HepG2 (cell line): ENCODE data around the gene ALDH1L2. TPM values are rescaled to one million over a fixed set of nuclear protein-coding genes. Genes with fewer than 3 reads are reported as not detected.

Experiments used
- FOSL1 ChIP-seq: sonication (generic); formaldehyde crosslinking; IDR thresholded peaks from 2 replicates; pipeline ENCODE4 v1.9.0; 2021; ENCODE audit warnings: missing genetic modification reagents, borderline replicate concordance
- GZF1 ChIP-seq: sonication (generic); formaldehyde crosslinking; IDR thresholded peaks from 2 replicates; pipeline ENCODE4 v1.5.1; 2020; ENCODE audit warnings: mild to moderate bottlenecking, missing genetic modification reagents
- HNRNPK ChIP-seq: fragments of 200-400 bp; formaldehyde crosslinking; IDR thresholded peaks from 2 replicates; pipeline ENCODE4 v1.6.1; 2018; ENCODE audit warnings: low read length, low read depth, moderate library complexity, mild to moderate bottlenecking; ENCODE audit not compliant: poor library complexity, severe bottlenecking
- KDM2A ChIP-seq: sonication (generic); formaldehyde crosslinking; IDR thresholded peaks from 2 replicates; pipeline ENCODE4 v1.4.0; 2020; ENCODE audit warnings: low read depth, missing genetic modification reagents, borderline replicate concordance
- MEF2D ChIP-seq: sonication (generic); formaldehyde crosslinking; IDR thresholded peaks from 2 replicates; pipeline ENCODE4 v1.5.1; 2020; ENCODE audit warnings: mild to moderate bottlenecking, missing genetic modification reagents
- MLXIP ChIP-seq: sonication (generic); formaldehyde crosslinking; IDR thresholded peaks from 2 replicates; pipeline ENCODE4 v1.9.0; 2021; ENCODE audit warnings: missing genetic modification reagents, borderline replicate concordance
- MYNN ChIP-seq: sonication (generic); formaldehyde crosslinking; IDR thresholded peaks from 2 replicates; pipeline ENCODE4 v1.4.0; 2020; ENCODE audit warnings: mild to moderate bottlenecking, low read depth, missing genetic modification reagents
- NFKBIZ ChIP-seq: IDR thresholded peaks from 2 replicates; pipeline ENCODE4 v1.6.1; 2018; ENCODE audit warnings: missing genetic modification reagents, missing compliant biosample characterization
- SNAPC4 ChIP-seq: sonication (generic); formaldehyde crosslinking; IDR thresholded peaks from 2 replicates; pipeline ENCODE4 v1.4.0; 2020; ENCODE audit warnings: mild to moderate bottlenecking, missing genetic modification reagents
- TEF ChIP-seq: sonication (generic); formaldehyde crosslinking; IDR thresholded peaks from 2 replicates; pipeline ENCODE4 v1.5.0; 2020; ENCODE audit warnings: missing genetic modification reagents
- ZBTB43 ChIP-seq: sonication (generic); formaldehyde crosslinking; conservative IDR thresholded peaks from 2 replicates; pipeline ENCODE4 v1.4.0; 2020; ENCODE audit warnings: missing genetic modification reagents
- ZBTB8A ChIP-seq: sonication (generic); formaldehyde crosslinking; IDR thresholded peaks from 2 replicates; pipeline ENCODE4 v1.4.0; 2020; ENCODE audit warnings: mild to moderate bottlenecking, low read depth, missing genetic modification reagents, borderline replicate concordance
- ZNF138 ChIP-seq: sonication (generic); formaldehyde crosslinking; IDR thresholded peaks from 2 replicates; pipeline ENCODE4 v1.5.0; 2020; ENCODE audit warnings: mild to moderate bottlenecking, low read depth, missing genetic modification reagents
- ZNF143 ChIP-seq: sonication (generic); formaldehyde crosslinking; IDR thresholded peaks from 2 replicates; pipeline ENCODE4 v1.4.0; 2020; ENCODE audit warnings: missing genetic modification reagents
- ZNF30 ChIP-seq: sonication (generic); formaldehyde crosslinking; IDR thresholded peaks from 2 replicates; pipeline ENCODE4 v1.5.0; 2020; ENCODE audit warnings: mild to moderate bottlenecking, missing genetic modification reagents
- ZNF879 ChIP-seq: sonication (generic); formaldehyde crosslinking; IDR thresholded peaks from 2 replicates; pipeline ENCODE4 v1.8.1; 2023; ENCODE audit warnings: missing genetic modification reagents
- ZSCAN20 ChIP-seq: sonication (generic); formaldehyde crosslinking; IDR thresholded peaks from 2 replicates; pipeline ENCODE4 v1.4.0; 2020; ENCODE audit warnings: missing genetic modification reagents, mild to moderate bottlenecking, borderline replicate concordance
- ZSCAN21 ChIP-seq: sonication (generic); formaldehyde crosslinking; IDR thresholded peaks from 2 replicates; pipeline ENCODE4 v1.8.0; 2022; ENCODE audit warnings: mild to moderate bottlenecking, missing genetic modification reagents, moderate library complexity, borderline replicate concordance
- polyA plus RNA-seq, 8 experiments: library from polyadenylated mRNA; depleted of rRNA in 3 of 8; stranded (reverse) in 7 of 8; unstranded in 1 of 8; fragments of >200 nt; fragmentation: Illumina TruSeq in 4 of 8; extraction: Trizol in 4 of 8; gene quantifications; 2 replicates each; pipeline versions ENCODE4 v1.2.1 to v1.2.3, GENCODE V29; 2011 to 2016; ENCODE audit warnings: low read depth in 4 of 8, missing spikeins in 1 of 8, mixed read lengths in 1 of 8; ENCODE audit not compliant: insufficient read depth in 1 of 8
- total RNA-seq, 5 experiments: library from RNA; depleted of rRNA; stranded (reverse); fragments of >200 nt; fragmentation: Illumina TruSeq; extraction: Trizol; gene quantifications; 2 replicates each; pipeline ENCODE4 v1.2.3, GENCODE V29; 2016; ENCODE audit warnings: low read depth in 1 of 5

Gene ALDH1L2
- total and polyA plus RNA-seq, 2 of the 13 experiments (the other 11 are each of a cell fraction or from before 2014, with no cell fraction given) = 0.40 to 4.6 TPM

- TF ChIP-seq ZSCAN21 (CRISPR knock-in tag) = peak; percentile 94
- TF ChIP-seq ZNF879 = no peak
- 0 out of 2 replicates have a peak, but pooled peaks have one; percentile 4 for TF ChIP-seq FOSL1 (CRISPR knock-in tag)
- TF ChIP-seq NFKBIZ (CRISPR knock-in tag) = peak; percentile 72
- peak; percentile 37; the same call in 1 of the 2 replicates for TF ChIP-seq MEF2D
- peak; percentile 52; the same call in 1 of the 2 replicates for TF ChIP-seq ZBTB8A
- TF ChIP-seq MLXIP (CRISPR knock-in tag) = no peak; the same call in 1 of the 2 replicates
- TF ChIP-seq SNAPC4 = peak; percentile 87; the same call in 1 of the 2 replicates
- no peak for TF ChIP-seq TEF (CRISPR knock-in tag)
- TF ChIP-seq MYNN = no peak
- TF ChIP-seq ZNF143 (CRISPR knock-in tag) = peak; percentile 93
- TF ChIP-seq ZBTB43 = no peak; the same call in 1 of the 2 replicates
- peak; percentile 61; the same call in 1 of the 2 replicates for TF ChIP-seq ZSCAN20 (CRISPR knock-in tag)
- TF ChIP-seq HNRNPK = peak; percentile 84
- 0 out of 2 replicates have a peak, but pooled peaks have one; percentile 50 for TF ChIP-seq ZNF30
- peak; percentile 69; the same call in 1 of the 2 replicates for TF ChIP-seq GZF1 (CRISPR knock-in tag)
- TF ChIP-seq KDM2A = peak; percentile 84
- peak; percentile 84; the same call in 1 of the 2 replicates for TF ChIP-seq ZNF138
These were observed 23.5 kb upstream of the ALDH1L2 start, which contains the start of gene WASHC4 (continued) for GRCh38 chr12:105107494-105108371.
